IMR-90 (cell line): ENCODE measurements around the gene UBE2M. TPM values are rescaled to one million over a fixed set of nuclear protein-coding genes. Genes with fewer than 3 reads are reported as not detected.

Experiments used
- ATAC-seq: fragments of 200-7000 bp; cut with Tn5 transposase; 2 replicates; pipeline ENCODE4 v1.9.1; 2020; ENCODE audit warnings: low read depth, mild to moderate bottlenecking, moderate library complexity
- BruUV-seq: library from RNA; stranded (reverse); fragments of 400-500 nt; replicated peaks from 2 replicates; lab custom pipeline; 2021; lab: Mats Ljungman, UMichigan
- CTCF ChIA-PET: fragments of 300-600 bp; formaldehyde crosslinking; extraction: SDS; loops from one replicate; lab custom pipeline; 2021; ENCODE audit warnings: antibody characterized with exemption; lab: Yijun Ruan, JAX
- POLR2A ChIA-PET: fragments of 300-600 bp; sonication (Branson Sonifier 250); formaldehyde crosslinking; loops from one replicate; lab custom pipeline; 2022; ENCODE audit warnings: antibody characterized with exemption; ENCODE audit not compliant: unreplicated experiment; lab: Charles Lee
- DNase-seq: peaks from one replicate; pipeline ENCODE4 v3.0.0; 2013
- H2AFZ ChIP-seq: replicated peaks from 2 replicates; pipeline ENCODE3; 2013; ENCODE audit warnings: low read length, mild to moderate bottlenecking; ENCODE audit not compliant: poor library complexity
- H2AK5ac ChIP-seq: 2 replicates; pipeline ENCODE4 v1.6.1; 2013; ENCODE audit warnings: low read depth, low read length, inconsistent platforms
- H2AK9ac ChIP-seq: replicated peaks from 2 replicates; pipeline ENCODE3; 2013; ENCODE audit warnings: mild to moderate bottlenecking, low read depth, low read length, moderate library complexity; ENCODE audit not compliant: poor library complexity
- H2BK120ac ChIP-seq: 2 replicates; pipeline ENCODE4 v1.6.1; 2013; ENCODE audit warnings: low read depth, low read length, inconsistent platforms
- H2BK15ac ChIP-seq: 3 replicates; pipeline ENCODE4 v1.6.1; 2013; ENCODE audit warnings: low read depth, low read length, inconsistent platforms
- H2BK20ac ChIP-seq: 2 replicates; pipeline ENCODE4 v1.6.1; 2013; ENCODE audit warnings: low read depth, mild to moderate bottlenecking, inconsistent platforms, low read length, moderate library complexity
- H2BK5ac ChIP-seq: 2 replicates; pipeline ENCODE4 v1.6.1; 2013; ENCODE audit warnings: mild to moderate bottlenecking, low read depth, low read length, inconsistent platforms; ENCODE audit not compliant: poor library complexity, severe bottlenecking
- H3K14ac ChIP-seq: replicated peaks from 2 replicates; pipeline ENCODE4 v1.6.1; 2013; ENCODE audit warnings: low read depth, low read length, inconsistent platforms
- H3K18ac ChIP-seq: 2 replicates; pipeline ENCODE4 v1.6.1; 2013; ENCODE audit warnings: low read depth, low read length, control low read depth
- H3K23ac ChIP-seq: 2 replicates; pipeline ENCODE4 v1.6.1; 2013; ENCODE audit warnings: low read depth, low read length, inconsistent platforms
- H3K27ac ChIP-seq: 2 replicates; pipeline ENCODE4 v1.5.1; 2013; ENCODE audit warnings: mild to moderate bottlenecking, control low read depth, low read length; ENCODE audit not compliant: insufficient read depth
- H3K27me3 ChIP-seq: 2 replicates; pipeline ENCODE4 v1.6.1; 2013; ENCODE audit warnings: low read length; ENCODE audit not compliant: control insufficient read depth, insufficient read depth
- H3K36me3 ChIP-seq: 2 replicates; pipeline ENCODE4 v1.6.1; 2013; ENCODE audit warnings: low read length, mixed read lengths; ENCODE audit not compliant: control insufficient read depth, insufficient read depth
- H3K4ac ChIP-seq: 2 replicates; pipeline ENCODE4 v1.6.1; 2013; ENCODE audit warnings: low read depth, low read length, inconsistent platforms
- H3K4me1 ChIP-seq: 2 replicates; pipeline ENCODE4 v1.6.1; 2013; ENCODE audit warnings: low read length, mixed read lengths; ENCODE audit not compliant: control insufficient read depth, insufficient read depth
- H3K4me2 ChIP-seq: 2 replicates; pipeline ENCODE4 v1.6.1; 2013; ENCODE audit warnings: low read depth, mild to moderate bottlenecking, control low read depth, low read length, moderate library complexity
- H3K4me3 ChIP-seq: 2 replicates; pipeline ENCODE4 v1.5.1; 2013; ENCODE audit warnings: low read depth, mild to moderate bottlenecking, control low read depth, low read length, moderate library complexity; ENCODE audit not compliant: insufficient read depth
- H3K56ac ChIP-seq: 2 replicates; pipeline ENCODE4 v1.6.1; 2013; ENCODE audit warnings: low read length, inconsistent platforms; ENCODE audit not compliant: insufficient read depth; ENCODE audit errors: extremely low read depth
- H3K79me1 ChIP-seq, 2 experiments: 2 replicates each; pipeline ENCODE4 v1.6.1; 2013; ENCODE audit warnings: low read length in 2 of 2, inconsistent platforms in 1 of 2, low read depth in 1 of 2
- H3K9ac ChIP-seq: 2 replicates; pipeline ENCODE4 v1.6.1; 2013; ENCODE audit warnings: low read depth, low read length, control low read depth
- H3K9me1 ChIP-seq: 2 replicates; pipeline ENCODE4 v1.6.1; 2013; ENCODE audit warnings: low read length, inconsistent platforms; ENCODE audit not compliant: insufficient read depth
- H3K9me3 ChIP-seq: 2 replicates; pipeline ENCODE4 v1.6.1; 2013; ENCODE audit warnings: low read length; ENCODE audit not compliant: control insufficient read depth, insufficient read depth
- H4K20me1 ChIP-seq: 2 replicates; pipeline ENCODE4 v1.6.1; 2013; ENCODE audit warnings: low read length, inconsistent platforms; ENCODE audit not compliant: insufficient read depth
- H4K5ac ChIP-seq: 2 replicates; pipeline ENCODE4 v1.6.1; 2013; ENCODE audit warnings: mild to moderate bottlenecking, low read depth, low read length, control low read depth
- H4K8ac ChIP-seq, 2 experiments: 2 replicates each; pipeline ENCODE4 v1.6.1; 2013; ENCODE audit warnings: low read depth in 2 of 2, low read length in 2 of 2, control low read depth in 1 of 2, inconsistent platforms in 1 of 2
- H4K91ac ChIP-seq: 2 replicates; pipeline ENCODE4 v1.6.1; 2013; ENCODE audit warnings: low read depth, low read length, inconsistent platforms; ENCODE audit not compliant: insufficient read depth
- BHLHE40 ChIP-seq: fragments of 150-350 bp; IDR thresholded peaks from 2 replicates; pipeline ENCODE4 v1.6.1; 2016; ENCODE audit warnings: mild to moderate bottlenecking, low read depth, low read length
- CEBPB ChIP-seq: IDR thresholded peaks from 2 replicates; pipeline ENCODE4 v1.6.1; 2012; ENCODE audit warnings: low read depth, low read length, improper control_type of control experiment
- CHD1 ChIP-seq: IDR thresholded peaks from 2 replicates; pipeline ENCODE4 v1.6.1; 2012; ENCODE audit warnings: low read depth, low read length, improper control_type of control experiment
- CTCF ChIP-seq: conservative IDR thresholded peaks from 2 replicates; pipeline ENCODE4 v1.5.1; 2012; ENCODE audit warnings: mild to moderate bottlenecking, low read depth, low read length, improper control_type of control experiment
- FOS ChIP-seq: fragments of 150-350 bp; IDR thresholded peaks from 2 replicates; pipeline ENCODE4 v1.6.1; 2016; ENCODE audit warnings: low read depth, low read length
- NFE2L2 ChIP-seq: fragments of 150-350 bp; IDR thresholded peaks from 2 replicates; pipeline ENCODE4 v1.6.1; 2016; ENCODE audit warnings: low read depth, mild to moderate bottlenecking, low read length
- POLR2A ChIP-seq: IDR thresholded peaks from 2 replicates; pipeline ENCODE4 v1.6.1; 2012; ENCODE audit warnings: mild to moderate bottlenecking, low read depth, low read length
- RCOR1 ChIP-seq: IDR thresholded peaks from 2 replicates; pipeline ENCODE4 v1.6.1; 2012; ENCODE audit warnings: mild to moderate bottlenecking, low read length, improper control_type of control experiment; ENCODE audit not compliant: insufficient replicate concordance
- SMC3 ChIP-seq: fragments of 150-350 bp; IDR thresholded peaks from 2 replicates; pipeline ENCODE4 v1.6.1; 2016; ENCODE audit warnings: low read depth, mild to moderate bottlenecking, antibody characterized with exemption, low read length, moderate library complexity
- WGBS, 2 experiments: methylation state at CpG; one replicate each; pipeline versions ENCODE4 v1.1.5 to v1.1.7; 2013; ENCODE audit warnings: missing lambda C conversion rate in 2 of 2; ENCODE audit not compliant: insufficient read length in 1 of 2; ENCODE audit errors: extremely low coverage in 2 of 2; 5-methylcytosine and 5-hydroxymethylcytosine counted together
- dilution Hi-C: fragments of 300-500 bp; cut with HindIII; formaldehyde crosslinking; loops from one replicate; pipeline ENCODE4 v1.14.3; 2018; ENCODE audit warnings: low sequenced_read_pairs; ENCODE audit not compliant: unreplicated experiment
- in situ Hi-C: fragments of 300-500 bp; cut with MboI; formaldehyde crosslinking; loops from 3 replicates; pipeline ENCODE4 v1.14.3; 2019; ENCODE audit warnings: low sequenced_read_pairs, inconsistent platforms, mixed read lengths
- intact Hi-C: fragments of 100-400 bp; cut with micrococcal nuclease; formaldehyde crosslinking; loops from 2 replicates; pipeline ENCODE4 v1.10.0; 2022
- polyA plus RNA-seq, 3 experiments: library from polyadenylated mRNA; depleted of rRNA; stranded (reverse); fragments of >200 nt; gene quantifications; 2 replicates each; pipeline ENCODE4 v1.2.3, GENCODE V29; 2012; ENCODE audit warnings: low replicate concordance in 1 of 3
- total RNA-seq: library from RNA; depleted of rRNA; stranded (reverse); fragments of >200 nt; gene quantifications from 2 replicates; pipeline ENCODE4 v1.2.3, GENCODE V29; 2012

The UBE2M gene
- total and polyA plus RNA-seq, 2 of the 4 experiments (the other 2 are of a cell fraction): 55.9 to 66.6 TPM

- ATAC-seq (no peak), DNase-seq (no peak)
- Histone ChIP-seq H3K36me3 (peaks cover 65% of the 10 kb centered on the region), H4K8ac (no peak overlapping the region), H3K4me1 (peaks cover 13% of the 10 kb centered on the region), H2BK5ac (no peak overlapping the region), H2BK120ac (no peak overlapping the region), H3K27me3 (no peaks in the 10 kb centered on the region), H3K4ac (no peak overlapping the region), H3K79me1 (peaks cover 16 to 77% of the 10 kb centered on the region in 2 experiments; a peak in 3 of 4 replicates), H2BK20ac (no peak overlapping the region), H3K18ac (no peak overlapping the region), H2AFZ (peak overlapping the region; percentile 33), H3K23ac (no peak overlapping the region), H3K14ac (no peak overlapping the region), H2AK5ac (peak overlapping the region; percentile 37; the same call in 1 of the 2 replicates), H3K4me2 (no peak overlapping the region; the same call in 1 of the 2 replicates), H3K4me3 (no peak overlapping the region), H2AK9ac (peak overlapping the region; percentile 47), H3K9me1 (peaks cover 22% of the 10 kb centered on the region), H2BK15ac (no peak overlapping the region), H3K27ac (no peak overlapping the region), H3K56ac (no peak overlapping the region), H4K20me1 (peaks cover 82% of the 10 kb centered on the region), H3K9ac (peak overlapping the region; percentile 6), H3K9me3 (no peaks in the 10 kb centered on the region), H4K91ac (no peak overlapping the region), H4K5ac (no peak overlapping the region)
- in situ Hi-C loops: no loop called here
- dilution Hi-C loops: no loop called here
- intact Hi-C loops: no loop called here
- POLR2A ChIA-PET: no interaction called here
- 100% methylated on average over 2 of the region's 18 CpGs; no CpG with 5 or more reads in 1 of the 2 experiments for WGBS, 2 experiments
- BruUV-seq: TSS peak; percentile 59
- CTCF ChIA-PET: no interaction called here
- no peak for TF ChIP-seq NFE2L2
- no peak for TF ChIP-seq CEBPB
- no peak for TF ChIP-seq FOS
- no peak for TF ChIP-seq POLR2A
- TF ChIP-seq CHD1: no peak
- TF ChIP-seq CTCF: no peak
- no peak for TF ChIP-seq RCOR1
- no peak for TF ChIP-seq SMC3
- TF ChIP-seq BHLHE40: no peak
Observed at GRCh38 chr19:58547323-58548312, 10.8 kb downstream of the UBE2M start.
